ENCODE results near the gene PLCZ1. TPM values are rescaled to one million over a fixed set of nuclear protein-coding genes. Genes with fewer than 3 reads are reported as not detected.

The PLCZ1 gene
- total and polyA plus RNA-seq, 11 donors = 0.42 to 0.61 TPM; not detected in 9

GRCh38 chr12:18754124-18754707 lies 16.4 kb upstream of the PLCZ1 start:
- Histone ChIP-seq H3K27me3 (no peaks in the 10 kb centered on the region), H3K9me3 (no peaks in the 10 kb centered on the region), H3K4me1 (peaks cover 0 to 44% (median 16%) of the 10 kb centered on the region in 12 donors), H3K4me3 (peak overlapping the region in 11 of 12 donors; percentile 7 to 50 (median 38)), H3K36me3 (no peaks in the 10 kb centered on the region), H3K27ac (peak overlapping the region; percentile 37 to 95 (median 78))
- 40 to 57% (median 46%) methylated on average over 6 of the region's 6 CpGs for WGBS, 4 donors
- ATAC-seq = peak; percentile 55 to 70 (median 61)
- intact Hi-C loops (cut with DNase I) = loop anchor here in 4 of 10 donors (5.0 to 10.0 kb wide), 5 partner anchors 281 to 433 kb away; no protein-coding TSS in a partner anchor
- TF ChIP-seq CTCF (IDR thresholded peaks at IDR 0.05) = no peak
- no peak for TF ChIP-seq POLR2A (IDR thresholded peaks at IDR 0.05)
- DNase-seq = peak in 3 of 5 donors; percentile 18 to 28 (median 25)

- H3K27ac ChIP-seq = peak overlapping the region; percentile 37 to 95 (median 78)
- peak; percentile 73 to 84 (median 80) for ATAC-seq
- peak overlapping the region in 11 of 12 donors; percentile 7 to 50 (median 38) for H3K4me3 ChIP-seq
- H3K9me3 ChIP-seq = no peaks in the 10 kb centered on the region
- no peaks in the 10 kb centered on the region for H3K36me3 ChIP-seq
- intact Hi-C loops (cut with DNase I) = loop anchor here in 4 of 10 donors (5.0 to 10.0 kb wide), 5 partner anchors 281 to 434 kb away; no protein-coding TSS in a partner anchor
- WGBS, 4 donors = 26 to 42% (median 37%) methylated on average over 15 to 16 of the region's 16 CpGs
- peak in 4 of 5 donors; percentile 32 to 51 (median 40) for DNase-seq
- no peaks in the 10 kb centered on the region for H3K27me3 ChIP-seq
- TF ChIP-seq CTCF (IDR thresholded peaks at IDR 0.05) (no peak), POLR2A (IDR thresholded peaks at IDR 0.05) (no peak)
- H3K4me1 ChIP-seq = peaks cover 0 to 45% (median 17%) of the 10 kb centered on the region in 12 donors
These were observed 15.8 kb upstream of the PLCZ1 start for GRCh38 chr12:18753481-18754123.

GRCh38 chr12:18752947-18753346 lies 15.1 kb upstream of the PLCZ1 start:
- no peaks in the 10 kb centered on the region for H3K9me3 ChIP-seq
- no peaks in the 10 kb centered on the region for H3K36me3 ChIP-seq
- H3K4me1 ChIP-seq = peaks cover 3 to 52% (median 21%) of the 10 kb centered on the region in 12 donors
- H3K27me3 ChIP-seq = no peaks in the 10 kb centered on the region
- DNase-seq (no peak), ATAC-seq (peak in 1 of 4 donors; percentile 6)
- H3K27ac ChIP-seq = peak overlapping the region; percentile 37 to 95 (median 78)
- peak overlapping the region in 4 of 12 donors; percentile 39 to 50 (median 46) for H3K4me3 ChIP-seq
- TF ChIP-seq CTCF (IDR thresholded peaks at IDR 0.05) (no peak), POLR2A (IDR thresholded peaks at IDR 0.05) (no peak)
- WGBS, 4 donors = 25 to 55% (median 48%) methylated on average over 1 of the region's 1 CpG
- intact Hi-C loops (cut with DNase I) = loop anchor here in 4 of 10 donors (5.0 to 10.0 kb wide), 5 partner anchors 282 to 434 kb away; no protein-coding TSS in a partner anchor
